DMS 273 (cell line): ENCODE measurements around the gene JPT2.

Source experiments
- DNase-seq: peaks from one replicate; lab custom pipeline; 2025; ENCODE audit not compliant: unreplicated experiment; lab: John Stamatoyannopoulos, UW

The JPT2 gene

GRCh38 chr16:1749152-1750117 is 71.4 kb downstream of the JPT2 start:
- no peak for DNase-seq
